BE2C (cell line): ENCODE data around the gene GPC3.
"Not testable (repeated sequence)": the region's sequence is repeated elsewhere in the genome, so short reads cannot be mapped to it uniquely, and the experiment has no call there.

Experiments
- DNase-seq: peaks from one replicate; pipeline ENCODE4 v3.0.0-alpha.2; 2020
- H3K27me3 ChIP-seq: fragments of 250-450 bp; sonication (Bioruptor Pico); 2 replicates; pipeline ENCODE4 v1.5.1; 2020; ENCODE audit warnings: mild to moderate bottlenecking
- H3K36me3 ChIP-seq: fragments of 250-450 bp; sonication (Bioruptor Pico); 2 replicates; pipeline ENCODE4 v1.5.1; 2020; ENCODE audit warnings: mild to moderate bottlenecking
- H3K4me1 ChIP-seq: fragments of 250-450 bp; sonication (Bioruptor Pico); 2 replicates; pipeline ENCODE4 v1.5.1; 2020
- H3K4me3 ChIP-seq: 2 replicates; pipeline ENCODE4 v1.5.1; 2011; ENCODE audit warnings: low read depth, low read length
- H3K9me3 ChIP-seq: fragments of 250-450 bp; sonication (Bioruptor Pico); 2 replicates; pipeline ENCODE4 v1.5.1; 2020
- TF ChIP-seq, protein P1 (sequence below): IDR thresholded peaks from 2 replicates; pipeline ENCODE4 v1.5.1; 2012; ENCODE audit warnings: mild to moderate bottlenecking, low read depth, low read length

GPC3 gene

DNA sequence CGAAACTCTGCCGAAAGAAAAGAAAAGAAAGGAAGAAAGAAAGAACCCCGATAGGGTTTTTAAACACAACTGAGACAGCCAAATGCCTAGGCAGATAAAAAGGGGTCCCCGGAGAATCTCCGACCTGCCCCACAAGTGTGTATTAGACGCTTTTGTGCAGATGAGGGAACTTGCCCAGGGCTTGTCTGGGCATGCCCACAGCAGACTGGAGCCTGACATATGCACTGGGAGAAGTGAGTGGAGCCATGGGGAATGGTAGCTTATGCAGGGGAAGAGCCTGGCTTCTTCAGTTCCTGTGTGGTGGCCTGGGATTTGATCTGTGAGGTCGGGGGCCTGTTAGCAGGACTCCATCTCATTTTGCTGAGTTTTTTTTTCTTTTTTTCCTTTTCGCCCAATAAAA lies 199.0 kb downstream of the GPC3 start:
- H3K27me3 ChIP-seq: no peaks in the 10 kb centered on the region
- no peak for DNase-seq
- H3K36me3 ChIP-seq: no peaks in the 10 kb centered on the region
- no peaks in the 10 kb centered on the region for H3K4me1 ChIP-seq
- no peak overlapping the region for H3K4me3 ChIP-seq
- H3K9me3 ChIP-seq: no peaks in the 10 kb centered on the region
- TF ChIP-seq, protein P1, sequence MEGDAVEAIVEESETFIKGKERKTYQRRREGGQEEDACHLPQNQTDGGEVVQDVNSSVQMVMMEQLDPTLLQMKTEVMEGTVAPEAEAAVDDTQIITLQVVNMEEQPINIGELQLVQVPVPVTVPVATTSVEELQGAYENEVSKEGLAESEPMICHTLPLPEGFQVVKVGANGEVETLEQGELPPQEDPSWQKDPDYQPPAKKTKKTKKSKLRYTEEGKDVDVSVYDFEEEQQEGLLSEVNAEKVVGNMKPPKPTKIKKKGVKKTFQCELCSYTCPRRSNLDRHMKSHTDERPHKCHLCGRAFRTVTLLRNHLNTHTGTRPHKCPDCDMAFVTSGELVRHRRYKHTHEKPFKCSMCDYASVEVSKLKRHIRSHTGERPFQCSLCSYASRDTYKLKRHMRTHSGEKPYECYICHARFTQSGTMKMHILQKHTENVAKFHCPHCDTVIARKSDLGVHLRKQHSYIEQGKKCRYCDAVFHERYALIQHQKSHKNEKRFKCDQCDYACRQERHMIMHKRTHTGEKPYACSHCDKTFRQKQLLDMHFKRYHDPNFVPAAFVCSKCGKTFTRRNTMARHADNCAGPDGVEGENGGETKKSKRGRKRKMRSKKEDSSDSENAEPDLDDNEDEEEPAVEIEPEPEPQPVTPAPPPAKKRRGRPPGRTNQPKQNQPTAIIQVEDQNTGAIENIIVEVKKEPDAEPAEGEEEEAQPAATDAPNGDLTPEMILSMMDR: no peak

DNA sequence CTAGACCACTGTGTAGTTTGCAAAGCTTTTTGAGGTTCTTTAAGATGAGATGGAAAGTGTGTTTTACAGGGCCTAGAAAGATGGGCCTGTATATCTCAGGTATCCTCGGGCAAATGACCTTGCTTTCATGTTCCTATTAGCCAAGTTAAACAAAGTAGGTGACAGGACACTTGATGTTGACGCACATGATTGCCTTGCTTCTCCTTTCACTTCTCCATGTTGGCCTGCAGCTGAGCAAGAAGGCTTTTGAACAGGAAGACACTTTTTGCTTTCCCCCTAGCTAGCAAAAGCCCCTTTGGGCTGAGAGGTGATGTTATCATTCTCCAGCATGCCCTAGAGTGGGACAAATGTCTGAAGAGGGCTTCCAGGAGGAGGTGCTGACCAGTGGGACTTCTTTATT lies 202.1 kb downstream of the GPC3 start:
- Histone ChIP-seq H3K9me3 (no peaks in the 10 kb centered on the region), H3K27me3 (no peaks in the 10 kb centered on the region), H3K4me1 (no peaks in the 10 kb centered on the region), H3K36me3 (no peaks in the 10 kb centered on the region), H3K4me3 (no peak overlapping the region)
- no peak for DNase-seq
- TF ChIP-seq, protein P1: no peak

DNA sequence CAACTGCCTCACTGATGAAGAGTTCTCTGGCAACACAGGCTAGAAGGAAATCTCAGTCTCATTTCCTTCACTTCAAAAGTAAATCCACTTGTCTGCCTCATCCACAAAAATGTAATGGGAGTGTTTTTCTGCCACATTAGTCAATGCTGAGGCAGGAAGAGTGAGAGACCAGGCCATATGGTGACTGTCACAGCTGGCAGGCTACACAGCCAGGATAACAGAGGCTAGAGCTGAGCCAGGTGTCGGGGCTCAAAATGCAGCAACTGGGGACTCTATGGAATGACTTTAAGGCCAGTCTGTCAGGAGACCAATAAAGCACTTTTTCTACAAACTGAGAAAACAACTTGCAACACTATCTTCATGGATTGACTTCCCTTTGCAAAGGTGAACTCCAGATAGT lies 204.2 kb downstream of the GPC3 start:
- no peak for DNase-seq
- Histone ChIP-seq H3K9me3 (no peaks in the 10 kb centered on the region), H3K27me3 (no peaks in the 10 kb centered on the region), H3K4me1 (no peaks in the 10 kb centered on the region), H3K4me3 (no peak overlapping the region), H3K36me3 (no peaks in the 10 kb centered on the region)
- TF ChIP-seq, protein P1: no peak

DNA sequence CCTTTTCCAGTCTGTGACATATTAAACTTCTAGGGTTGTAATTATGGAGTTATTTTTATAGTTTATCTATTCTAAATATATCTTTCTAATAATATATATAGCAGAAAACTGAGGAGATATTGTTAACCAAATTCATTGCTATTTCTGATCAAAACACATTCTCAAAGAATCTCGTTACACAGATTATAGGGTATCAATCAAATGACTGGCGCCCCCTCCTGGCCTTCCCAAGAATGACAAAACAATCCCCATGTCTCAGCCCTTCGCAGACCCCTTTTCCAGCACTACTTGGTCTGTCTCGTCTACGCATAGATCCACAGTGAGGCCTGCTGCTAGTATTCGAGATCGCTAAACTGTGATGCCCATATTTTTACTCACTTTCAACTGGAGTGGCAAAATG lies 209.3 kb downstream of the GPC3 start:
- Histone ChIP-seq H3K36me3 (no peaks in the 10 kb centered on the region), H3K9me3 (no peaks in the 10 kb centered on the region), H3K4me1 (no peaks in the 10 kb centered on the region), H3K27me3 (no peaks in the 10 kb centered on the region), H3K4me3 (no peak overlapping the region)
- peak; percentile 27 for DNase-seq
- TF ChIP-seq, protein P1: peak; percentile 51

DNA sequence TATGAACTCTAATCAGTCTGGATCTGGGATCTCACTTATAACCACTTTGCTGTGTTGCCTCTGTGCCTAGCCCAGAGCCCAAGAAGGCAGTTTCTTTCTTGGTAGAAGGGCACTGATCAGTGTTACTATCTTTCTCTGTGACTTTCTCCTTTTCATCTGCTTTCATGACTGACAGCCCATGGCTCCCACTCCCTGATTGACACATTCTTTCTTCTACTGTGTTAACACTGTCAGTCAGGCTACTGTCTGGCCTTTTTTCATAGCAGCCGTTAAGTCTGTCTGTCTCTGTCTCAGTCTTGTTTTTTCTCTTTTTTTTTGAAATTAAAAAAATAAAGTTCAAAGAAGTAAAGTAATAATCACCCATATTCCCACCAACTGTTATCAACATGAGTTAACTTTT lies 210.6 kb downstream of the GPC3 start:
- Histone ChIP-seq H3K9me3 (no peaks in the 10 kb centered on the region), H3K27me3 (no peaks in the 10 kb centered on the region), H3K4me3 (no peak overlapping the region), H3K4me1 (no peaks in the 10 kb centered on the region), H3K36me3 (no peaks in the 10 kb centered on the region)
- TF ChIP-seq, protein P1: no peak
- DNase-seq: no peak

DNA sequence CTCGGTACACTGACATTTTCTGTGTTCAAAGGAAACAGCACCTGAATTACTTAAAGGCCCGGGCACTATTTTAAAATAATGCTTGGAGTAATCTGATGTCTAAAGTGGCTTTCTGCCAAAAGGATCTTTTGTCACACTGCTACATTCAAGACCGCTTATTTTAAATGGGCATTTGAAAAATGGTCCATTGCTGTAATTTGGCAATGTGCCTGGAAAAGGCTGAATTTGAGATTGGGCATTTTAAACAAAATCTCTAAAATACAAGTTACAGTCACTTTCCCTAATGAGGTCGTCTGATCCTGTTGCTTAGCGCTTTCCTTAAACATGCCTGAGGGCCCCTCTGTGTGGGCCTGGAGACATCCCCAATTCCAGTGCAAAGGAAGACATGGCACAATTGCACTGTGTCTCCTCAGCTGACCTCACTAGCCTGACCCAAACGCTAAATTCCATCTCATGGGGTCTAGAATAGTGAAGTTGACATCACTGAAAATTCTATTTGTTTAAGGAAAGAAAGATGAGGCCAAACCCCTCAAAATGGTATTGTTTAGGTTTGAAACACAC lies 214.2 kb downstream of the GPC3 start:
- H3K9me3 ChIP-seq: no peaks in the 10 kb centered on the region
- no peaks in the 10 kb centered on the region for H3K36me3 ChIP-seq
- no peak overlapping the region for H3K4me3 ChIP-seq
- TF ChIP-seq, protein P1: no peak
- no peaks in the 10 kb centered on the region for H3K4me1 ChIP-seq
- no peaks in the 10 kb centered on the region for H3K27me3 ChIP-seq
- DNase-seq: no peak

DNA sequence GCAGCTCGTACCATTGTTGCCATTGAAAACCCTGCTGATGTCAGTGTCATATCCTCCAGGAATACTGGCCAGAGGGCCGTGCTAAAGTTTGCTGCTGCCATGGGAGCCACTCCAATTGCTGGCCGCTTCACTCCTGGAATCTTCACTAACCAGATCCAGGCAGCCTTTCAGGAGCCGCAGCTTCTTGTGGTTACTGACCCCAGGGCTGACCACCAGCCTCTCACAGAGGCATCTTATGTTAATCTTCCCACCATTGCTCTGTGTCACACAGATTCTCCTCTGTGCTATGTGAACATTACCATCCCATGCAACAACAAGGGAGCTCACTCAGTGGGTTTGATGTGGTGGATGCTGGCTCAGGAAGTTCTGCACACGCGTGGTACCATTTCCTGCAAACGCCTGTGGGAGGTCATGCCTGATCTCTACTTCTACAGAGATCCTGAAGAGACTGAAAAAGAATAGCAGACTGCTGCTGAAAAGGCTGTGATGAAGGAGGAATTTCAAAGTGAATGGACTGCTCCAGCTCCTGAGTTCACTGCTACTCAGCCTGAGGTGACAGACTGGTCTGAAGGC lies 222.3 kb downstream of the GPC3 start:
- H3K36me3 ChIP-seq, H3K4me1 ChIP-seq, DNase-seq, H3K4me3 ChIP-seq, H3K9me3 ChIP-seq, H3K27me3 ChIP-seq: not testable (repeated sequence)
